ENCODE data around the gene PSMC4. TPM values are rescaled to one million over a fixed set of nuclear protein-coding genes. Genes with fewer than 3 reads are reported as not detected.
A peak's percentile ranks its signal among the peaks of the same experiment; 100 is the strongest.

The PSMC4 gene
- total RNA-seq, 4 donors from 2014 or later: 46.4 to 83.4 (median 77.5) TPM

DNA sequence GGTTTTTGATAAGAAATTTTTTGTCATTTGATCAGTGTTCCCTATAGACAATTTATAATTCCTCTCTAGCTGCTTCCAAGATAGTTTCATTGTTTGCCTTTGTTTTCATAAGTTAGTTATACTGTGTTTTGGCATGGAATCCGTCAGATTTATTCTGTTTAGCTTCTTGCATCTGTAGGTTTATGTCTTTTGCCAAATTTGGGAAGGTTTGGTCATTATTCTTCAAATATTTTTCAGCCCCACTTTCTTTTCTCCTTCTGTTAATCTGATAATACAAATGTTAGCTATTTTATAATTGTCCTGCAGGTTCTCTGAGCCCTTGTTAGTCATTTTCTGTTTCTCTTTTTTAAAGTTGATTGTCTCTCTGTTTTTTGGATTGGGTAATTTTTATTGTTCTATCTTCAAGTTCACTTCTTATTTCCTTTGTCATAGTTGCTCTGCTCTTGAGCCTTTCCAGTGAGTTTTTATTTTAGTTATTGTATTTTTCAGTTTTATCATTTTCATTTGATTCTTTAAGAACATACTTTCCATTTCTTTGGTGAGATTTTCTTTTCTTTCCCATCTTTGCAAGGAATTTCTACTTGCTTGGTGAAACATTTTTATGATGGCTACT is 30.6 kb upstream of the PSMC4 start:
- Histone ChIP-seq H3K27me3 (peaks cover 1% of the 10 kb centered on the region), H3K9me3 (peaks cover 0 to 8% of the 10 kb centered on the region in 2 donors), H3K36me3 (no peaks in the 10 kb centered on the region), H3K4me3 (no peak overlapping the region), H3K27ac (peak overlapping the region in 1 of 4 donors; percentile 78), H3K4me1 (peaks cover 4 to 77% (median 52%) of the 10 kb centered on the region in 4 donors)
- TF ChIP-seq POLR2AphosphoS5 (IDR thresholded peaks at IDR 0.05) (no peak), POLR2A (IDR thresholded peaks at IDR 0.05) (no peak), EP300 (IDR thresholded peaks at IDR 0.05; ENCODE audit: low read depth) (no peak)
- TF ChIP-seq, protein P1, sequence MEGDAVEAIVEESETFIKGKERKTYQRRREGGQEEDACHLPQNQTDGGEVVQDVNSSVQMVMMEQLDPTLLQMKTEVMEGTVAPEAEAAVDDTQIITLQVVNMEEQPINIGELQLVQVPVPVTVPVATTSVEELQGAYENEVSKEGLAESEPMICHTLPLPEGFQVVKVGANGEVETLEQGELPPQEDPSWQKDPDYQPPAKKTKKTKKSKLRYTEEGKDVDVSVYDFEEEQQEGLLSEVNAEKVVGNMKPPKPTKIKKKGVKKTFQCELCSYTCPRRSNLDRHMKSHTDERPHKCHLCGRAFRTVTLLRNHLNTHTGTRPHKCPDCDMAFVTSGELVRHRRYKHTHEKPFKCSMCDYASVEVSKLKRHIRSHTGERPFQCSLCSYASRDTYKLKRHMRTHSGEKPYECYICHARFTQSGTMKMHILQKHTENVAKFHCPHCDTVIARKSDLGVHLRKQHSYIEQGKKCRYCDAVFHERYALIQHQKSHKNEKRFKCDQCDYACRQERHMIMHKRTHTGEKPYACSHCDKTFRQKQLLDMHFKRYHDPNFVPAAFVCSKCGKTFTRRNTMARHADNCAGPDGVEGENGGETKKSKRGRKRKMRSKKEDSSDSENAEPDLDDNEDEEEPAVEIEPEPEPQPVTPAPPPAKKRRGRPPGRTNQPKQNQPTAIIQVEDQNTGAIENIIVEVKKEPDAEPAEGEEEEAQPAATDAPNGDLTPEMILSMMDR (IDR thresholded peaks at IDR 0.05): no peak
- no peak for DNase-seq
- intact Hi-C loops (cut with DNase I; ENCODE audit: low total_unique reads) (no loop called here), in situ Hi-C loops (cut with MboI; ENCODE audit: low pct_ligation_motif_present in 1 of 4, low pct_unique_long_range_greater_than_20kb in 1 of 4, low sequenced_read_pairs in 3 of 4) (no loop called here)
- 70 to 75% methylated on average over 1 of the region's 1 CpG for WGBS, 2 donors (ENCODE audit: low coverage in 1 of 2)

DNA sequence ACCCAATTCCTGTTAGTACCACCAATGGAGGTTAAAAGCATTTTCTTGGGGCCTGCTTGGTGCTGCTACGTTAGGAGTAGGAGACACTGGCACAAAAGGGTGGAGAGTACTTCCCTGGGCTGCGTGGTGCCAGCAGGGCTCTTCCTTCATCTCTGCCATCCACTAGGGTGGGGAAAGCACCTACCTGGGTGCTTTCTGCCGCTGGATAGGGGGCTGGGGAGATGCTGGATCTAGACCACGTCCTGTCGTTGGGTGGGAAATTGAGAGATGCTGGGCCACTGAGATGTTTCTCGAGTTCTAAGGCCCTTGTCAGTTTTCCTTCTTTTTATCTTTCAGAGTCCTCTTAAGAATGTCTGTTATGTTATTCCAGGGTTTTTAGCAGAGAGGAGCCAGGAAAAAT is 29.8 kb upstream of the PSMC4 start:
- intact Hi-C loops (cut with DNase I; ENCODE audit: low total_unique reads): no loop called here
- Histone ChIP-seq H3K27me3 (peaks cover 6% of the 10 kb centered on the region), H3K36me3 (no peaks in the 10 kb centered on the region), H3K4me1 (peaks cover 4 to 77% (median 52%) of the 10 kb centered on the region in 4 donors), H3K4me3 (no peak overlapping the region), H3K27ac (peak overlapping the region; percentile 78 to 89 (median 86)), H3K9me3 (peaks cover 0 to 8% of the 10 kb centered on the region in 2 donors)
- TF ChIP-seq EP300 (IDR thresholded peaks at IDR 0.05; ENCODE audit: low read depth): no peak
- TF ChIP-seq, protein P1 (IDR thresholded peaks at IDR 0.05): no peak
- TF ChIP-seq POLR2A (IDR thresholded peaks at IDR 0.05): no peak
- no peak for TF ChIP-seq POLR2AphosphoS5 (IDR thresholded peaks at IDR 0.05)
- WGBS, 2 donors (ENCODE audit: low coverage in 1 of 2): 67% methylated on average over 6 of the region's 6 CpGs; no CpG with 5 or more reads in 1 of the 2 donors
- no peak for DNase-seq
- in situ Hi-C loops (cut with MboI; ENCODE audit: low pct_ligation_motif_present in 1 of 4, low pct_unique_long_range_greater_than_20kb in 1 of 4, low sequenced_read_pairs in 3 of 4): no loop called here

DNA sequence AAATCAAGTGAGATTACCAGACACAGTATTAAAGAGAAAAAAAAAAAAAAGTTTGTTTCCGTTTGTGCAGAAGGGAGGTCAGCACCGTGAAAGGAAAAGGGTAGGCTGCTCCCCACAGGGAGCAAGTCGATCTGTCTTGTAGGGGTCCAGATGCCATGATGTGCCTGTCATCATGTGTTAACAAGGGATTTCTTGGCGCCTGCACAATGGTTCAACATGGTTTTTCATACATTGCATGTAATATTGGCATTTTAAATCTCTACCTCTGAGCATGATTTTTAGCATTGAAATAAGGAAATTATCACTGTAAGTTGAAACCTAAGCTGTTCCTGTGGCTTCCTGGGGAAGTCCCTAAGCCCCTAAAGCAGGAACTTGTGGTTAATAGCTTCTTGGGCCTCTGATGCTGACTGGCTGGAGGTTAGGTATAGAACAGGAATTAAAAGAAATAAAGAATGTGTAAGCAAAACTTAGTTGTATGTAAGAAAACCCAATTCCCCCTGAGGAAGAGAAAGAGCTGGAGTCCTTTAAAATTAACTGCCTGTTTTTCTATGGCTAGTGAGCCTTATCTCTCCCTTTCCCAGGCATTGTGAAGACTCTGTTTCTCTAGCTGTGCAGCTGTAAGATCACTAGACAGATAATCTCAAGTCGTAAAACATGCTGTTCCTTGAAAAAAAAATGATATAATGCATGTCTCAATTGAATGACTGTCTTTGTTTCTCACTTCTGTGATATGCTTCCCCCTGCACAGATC is 29.2 kb upstream of the PSMC4 start:
- intact Hi-C loops (cut with DNase I; ENCODE audit: low total_unique reads): no loop called here
- Histone ChIP-seq H3K4me1 (peaks cover 4 to 74% (median 48%) of the 10 kb centered on the region in 4 donors), H3K27me3 (peaks cover 6% of the 10 kb centered on the region), H3K4me3 (no peak overlapping the region), H3K9me3 (peaks cover 0 to 8% of the 10 kb centered on the region in 2 donors), H3K27ac (peak overlapping the region; percentile 78 to 89 (median 86)), H3K36me3 (no peaks in the 10 kb centered on the region)
- in situ Hi-C loops (cut with MboI; ENCODE audit: low pct_ligation_motif_present in 1 of 4, low pct_unique_long_range_greater_than_20kb in 1 of 4, low sequenced_read_pairs in 3 of 4): no loop called here
- TF ChIP-seq EP300 (IDR thresholded peaks at IDR 0.05; ENCODE audit: low read depth) (no peak), POLR2A (IDR thresholded peaks at IDR 0.05) (no peak), POLR2AphosphoS5 (IDR thresholded peaks at IDR 0.05) (no peak)
- TF ChIP-seq, protein P1 (IDR thresholded peaks at IDR 0.05): no peak
- peak; percentile 55 for DNase-seq
- 21% methylated on average over 5 of the region's 5 CpGs for WGBS, 2 donors (ENCODE audit: low coverage in 1 of 2)

DNA sequence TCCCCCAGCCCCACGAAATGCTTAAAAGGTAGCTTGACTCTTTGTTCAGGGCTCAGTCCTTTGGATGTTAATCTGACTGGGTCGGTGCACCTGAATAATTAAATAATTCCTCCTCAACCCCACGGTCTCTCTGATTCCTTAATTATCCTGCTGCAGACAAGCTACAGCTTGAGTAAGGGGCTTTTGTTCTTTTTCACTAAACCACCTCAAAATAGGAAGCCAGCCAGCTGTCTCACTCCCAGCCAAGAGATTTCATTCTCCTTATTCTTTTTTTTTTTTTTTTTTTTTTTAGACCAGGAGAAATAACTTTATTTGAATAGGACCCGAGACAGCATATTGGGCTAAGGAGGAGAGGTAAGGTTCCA is 28.6 kb upstream of the PSMC4 start:
- WGBS, 2 donors (ENCODE audit: low coverage in 1 of 2): 32 to 33% methylated on average over 3 to 4 of the region's 4 CpGs
- Histone ChIP-seq H3K27ac (peak overlapping the region; percentile 78 to 89 (median 86)), H3K9me3 (peaks cover 0 to 8% of the 10 kb centered on the region in 2 donors), H3K4me3 (no peak overlapping the region), H3K36me3 (no peaks in the 10 kb centered on the region), H3K27me3 (peaks cover 9% of the 10 kb centered on the region), H3K4me1 (peaks cover 4 to 68% (median 43%) of the 10 kb centered on the region in 4 donors)
- TF ChIP-seq POLR2AphosphoS5 (IDR thresholded peaks at IDR 0.05): no peak
- no peak for TF ChIP-seq POLR2A (IDR thresholded peaks at IDR 0.05)
- TF ChIP-seq EP300 (IDR thresholded peaks at IDR 0.05; ENCODE audit: low read depth): no peak
- TF ChIP-seq, protein P1 (IDR thresholded peaks at IDR 0.05): no peak
- no peak for DNase-seq
- intact Hi-C loops (cut with DNase I; ENCODE audit: low total_unique reads): no loop called here
- in situ Hi-C loops (cut with MboI; ENCODE audit: low pct_ligation_motif_present in 1 of 4, low pct_unique_long_range_greater_than_20kb in 1 of 4, low sequenced_read_pairs in 3 of 4): no loop called here
